BJ (cell line): ENCODE measurements around the gene CELSR2. TPM values are rescaled to one million over a fixed set of nuclear protein-coding genes. Genes with fewer than 3 reads are reported as not detected.

ENCODE experiments used
- CTCF ChIA-PET: fragments of 350-600 bp; formaldehyde crosslinking; extraction: SDS; loops from one replicate; lab custom pipeline; 2021; ENCODE audit warnings: antibody characterized with exemption, inconsistent platforms; lab: Yijun Ruan, JAX
- POLR2A ChIA-PET: fragments of 300-600 bp; sonication (Branson Sonifier 250); formaldehyde crosslinking; extraction: SDS; loops from one replicate; lab custom pipeline; 2021; ENCODE audit warnings: antibody characterized with exemption; lab: Charles Lee
- DNase-seq: peaks from one replicate; pipeline ENCODE4 v3.0.0-alpha.2; 2011; ENCODE audit warnings: low read depth
- H3K27me3 ChIP-seq: 2 replicates; pipeline ENCODE4 v1.6.0; 2011; ENCODE audit warnings: low read length; ENCODE audit not compliant: control insufficient read depth, insufficient read depth
- H3K36me3 ChIP-seq: 2 replicates; pipeline ENCODE4 v1.5.1; 2011; ENCODE audit warnings: low read length; ENCODE audit not compliant: control insufficient read depth, insufficient read depth
- H3K4me3 ChIP-seq: 2 replicates; pipeline ENCODE4 v1.5.1; 2011; ENCODE audit warnings: low read depth, mild to moderate bottlenecking, control low read depth, low read length
- polyA plus RNA-seq: library from polyadenylated mRNA; depleted of rRNA; stranded (reverse); fragments of >200 nt; gene quantifications from 2 replicates; pipeline ENCODE4 v1.2.3, GENCODE V29; 2011
- TF ChIP-seq, protein P1 (sequence below): IDR thresholded peaks from 2 replicates; pipeline ENCODE4 v1.5.1; 2011; ENCODE audit warnings: low read depth, mild to moderate bottlenecking, control low read depth, inconsistent platforms, low read length, moderate library complexity; ENCODE audit not compliant: insufficient read depth

Gene CELSR2
- polyA plus RNA-seq, 1 experiment: 0.98 TPM

- TF ChIP-seq, protein P1, sequence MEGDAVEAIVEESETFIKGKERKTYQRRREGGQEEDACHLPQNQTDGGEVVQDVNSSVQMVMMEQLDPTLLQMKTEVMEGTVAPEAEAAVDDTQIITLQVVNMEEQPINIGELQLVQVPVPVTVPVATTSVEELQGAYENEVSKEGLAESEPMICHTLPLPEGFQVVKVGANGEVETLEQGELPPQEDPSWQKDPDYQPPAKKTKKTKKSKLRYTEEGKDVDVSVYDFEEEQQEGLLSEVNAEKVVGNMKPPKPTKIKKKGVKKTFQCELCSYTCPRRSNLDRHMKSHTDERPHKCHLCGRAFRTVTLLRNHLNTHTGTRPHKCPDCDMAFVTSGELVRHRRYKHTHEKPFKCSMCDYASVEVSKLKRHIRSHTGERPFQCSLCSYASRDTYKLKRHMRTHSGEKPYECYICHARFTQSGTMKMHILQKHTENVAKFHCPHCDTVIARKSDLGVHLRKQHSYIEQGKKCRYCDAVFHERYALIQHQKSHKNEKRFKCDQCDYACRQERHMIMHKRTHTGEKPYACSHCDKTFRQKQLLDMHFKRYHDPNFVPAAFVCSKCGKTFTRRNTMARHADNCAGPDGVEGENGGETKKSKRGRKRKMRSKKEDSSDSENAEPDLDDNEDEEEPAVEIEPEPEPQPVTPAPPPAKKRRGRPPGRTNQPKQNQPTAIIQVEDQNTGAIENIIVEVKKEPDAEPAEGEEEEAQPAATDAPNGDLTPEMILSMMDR: no peak
- Histone ChIP-seq H3K27me3 (no peaks in the 10 kb centered on the region), H3K4me3 (no peak overlapping the region), H3K36me3 (no peaks in the 10 kb centered on the region; the same call in 1 of the 2 replicates)
- no peak for DNase-seq
- POLR2A ChIA-PET: no interaction called here
- CTCF ChIA-PET: interaction anchor here (4.6 to 5.6 kb wide), 2 partner anchors 117 to 258 kb away, joined by 31 to 47 read pairs; no protein-coding TSS in a partner anchor
These were observed 25.5 kb downstream of the CELSR2 start for GRCh38 chr1:109274533-109275476.

DNA sequence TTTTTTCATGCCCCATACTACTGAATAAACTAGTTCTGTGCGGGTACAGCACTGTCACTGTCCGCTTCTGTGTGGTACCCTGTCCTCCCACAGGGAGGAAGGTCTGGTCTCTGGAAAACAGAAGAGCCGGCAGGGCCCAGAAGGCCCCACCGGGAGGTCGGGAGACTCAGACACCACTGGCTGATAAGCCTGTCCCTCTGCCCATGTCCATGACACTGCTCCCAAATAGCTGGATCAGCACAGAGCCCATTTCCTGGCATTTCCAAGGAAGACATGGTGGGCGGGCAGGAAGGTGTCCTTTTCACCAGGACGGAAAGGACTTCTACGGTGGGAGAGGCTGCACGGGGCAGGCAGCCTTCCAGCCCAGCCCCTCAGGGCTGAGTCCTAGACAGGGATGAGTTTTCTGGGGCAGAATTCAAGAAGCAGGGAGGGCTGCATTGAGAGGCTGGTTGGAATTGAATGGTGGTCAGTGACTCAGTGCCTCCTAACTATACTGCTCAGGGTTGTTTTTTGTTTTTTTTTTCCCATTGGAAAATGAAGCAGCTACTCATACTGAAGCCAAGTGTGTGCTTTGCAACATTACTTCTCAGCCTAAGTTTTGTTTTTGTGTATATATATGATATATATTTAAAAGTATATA lies 26.5 kb downstream of the CELSR2 start:
- TF ChIP-seq, protein P1: no peak
- Histone ChIP-seq H3K27me3 (no peaks in the 10 kb centered on the region), H3K36me3 (no peaks in the 10 kb centered on the region; the same call in 1 of the 2 replicates), H3K4me3 (no peak overlapping the region)
- ChIA-PET CTCF (interaction anchor here (0.6 to 5.7 kb wide), 8 partner anchors 11 to 257 kb away, joined by 3 to 140 read pairs (median 17); partner anchors contain the start of gene SORT1), POLR2A (interaction anchor here (0.6 to 1.2 kb wide), 3 partner anchors 21 to 226 kb away, joined by 3 to 5 read pairs (median 4); no protein-coding TSS in a partner anchor)
- DNase-seq: no peak

DNA sequence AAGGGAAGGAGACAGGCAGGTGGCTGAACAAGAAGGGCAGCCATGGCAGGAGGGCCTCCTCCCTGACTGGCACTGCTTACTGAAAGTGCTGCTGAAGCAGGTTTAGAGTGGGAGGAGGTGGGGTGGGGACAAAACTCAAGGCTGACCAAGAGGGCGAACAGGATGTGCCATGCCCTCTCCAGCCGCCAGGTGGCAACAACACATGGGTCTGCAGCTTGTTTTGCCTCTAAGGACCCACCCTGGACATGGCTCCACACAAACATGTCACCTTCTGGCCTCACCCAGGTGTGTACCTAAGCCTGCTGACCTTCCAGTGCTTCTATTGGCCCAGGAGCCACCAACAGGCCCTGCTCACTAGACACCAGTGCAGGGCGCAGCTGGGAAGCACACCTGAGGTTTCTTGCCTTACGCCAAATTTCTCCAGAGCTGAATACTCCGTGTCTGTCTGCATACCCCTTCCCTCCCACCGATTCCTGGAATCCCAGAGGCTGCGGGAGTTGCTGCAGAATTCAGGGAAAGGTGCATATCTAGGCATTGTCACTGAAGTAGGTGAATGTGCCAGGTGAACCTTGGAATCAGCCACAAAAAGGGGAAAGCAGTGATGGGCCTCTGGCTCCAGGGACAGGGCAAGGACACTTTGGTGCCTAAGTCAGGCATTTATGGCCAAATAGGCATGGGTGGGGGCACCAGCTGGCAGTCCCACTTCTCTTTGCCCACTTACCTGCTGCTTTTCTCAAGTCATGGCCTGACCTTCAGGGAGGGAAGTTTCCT lies 28.3 kb downstream of the CELSR2 start:
- TF ChIP-seq, protein P1: peak; percentile 93
- no peaks in the 10 kb centered on the region; the same call in 1 of the 2 replicates for H3K36me3 ChIP-seq
- no peak overlapping the region for H3K4me3 ChIP-seq
- DNase-seq: no peak
- ChIA-PET POLR2A (no interaction called here), CTCF (interaction anchor here (0.6 to 5.7 kb wide), 18 partner anchors 8 to 809 kb away, joined by 3 to 140 read pairs (median 4); partner anchors contain the start of genes GPR61, MYBPHL and SORT1)
- no peaks in the 10 kb centered on the region for H3K27me3 ChIP-seq

DNA sequence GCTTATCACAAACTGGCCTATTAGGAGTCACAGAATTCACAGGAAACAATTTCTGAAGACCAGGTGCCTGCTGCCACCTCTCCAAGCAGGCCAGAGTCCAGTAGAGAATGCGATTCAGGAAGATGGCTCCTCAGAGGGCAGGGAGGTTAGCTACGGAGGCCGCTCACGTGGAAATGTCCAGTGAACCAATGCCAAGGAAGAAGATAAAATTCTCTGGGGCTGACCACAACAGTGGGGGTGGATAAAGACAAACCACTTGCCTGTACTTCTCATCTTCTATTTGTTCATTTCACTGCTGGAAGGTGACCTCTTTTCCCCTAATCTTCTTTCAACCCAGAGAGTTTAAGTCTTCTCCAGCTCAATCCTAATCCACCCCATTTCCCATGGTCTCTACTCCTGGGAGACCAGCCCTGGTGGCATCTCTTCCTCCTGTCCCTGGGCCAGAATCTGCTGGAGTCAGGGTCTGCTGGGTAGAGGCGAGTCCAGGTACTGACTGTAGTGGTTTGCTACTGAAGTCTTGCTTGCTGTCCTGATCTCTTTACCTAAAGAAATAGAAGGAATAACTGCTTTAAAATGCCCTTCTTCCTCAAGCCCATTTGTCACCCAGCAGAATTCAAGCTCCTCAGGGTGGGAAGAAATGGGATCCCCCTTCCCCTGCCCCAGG lies 30.4 kb downstream of the CELSR2 start:
- no peaks in the 10 kb centered on the region; the same call in 1 of the 2 replicates for H3K36me3 ChIP-seq
- ChIA-PET CTCF (interaction anchor here (1.5 to 5.7 kb wide), 3 partner anchors 16 to 253 kb away, joined by 4 to 140 read pairs (median 47); partner anchors contain the start of gene SORT1), POLR2A (no interaction called here)
- no peak for DNase-seq
- no peaks in the 10 kb centered on the region for H3K27me3 ChIP-seq
- H3K4me3 ChIP-seq: no peak overlapping the region
- TF ChIP-seq, protein P1: no peak
